CD14-positive monocyte (primary cell): ENCODE data around the gene OSBPL10. TPM values are rescaled to one million over a fixed set of nuclear protein-coding genes. Genes with fewer than 3 reads are reported as not detected.

Experiments used
- DNase-seq, 3 donors: peaks; one replicate each; pipeline ENCODE4 v3.0.0-alpha.2; 2011 to 2022
- H2AFZ ChIP-seq: 2 replicates; pipeline ENCODE4 v1.6.0; 2012; ENCODE audit warnings: mild to moderate bottlenecking, low read depth, low read length, inconsistent platforms; ENCODE audit not compliant: insufficient read depth, poor library complexity, severe bottlenecking
- H3K27ac ChIP-seq, 2 donors: 1 replicate in 1 of 2; 2 replicates in 1 of 2; pipeline ENCODE4 v1.5.1; 2012 to 2013; ENCODE audit warnings: low read length in 2 of 2, control low read depth in 1 of 2, inconsistent platforms in 1 of 2, low read depth in 1 of 2, mild to moderate bottlenecking in 1 of 2
- H3K27me3 ChIP-seq, 2 donors: one replicate each; pipeline versions ENCODE4 v1.6.0 to v1.6.1; 2011 to 2013; ENCODE audit warnings: low read length in 2 of 2; ENCODE audit not compliant: control insufficient read depth in 2 of 2, insufficient read depth in 2 of 2
- H3K36me3 ChIP-seq, 2 donors: replicated peaks in 1 of 2; 1 replicate in 1 of 2; 2 replicates in 1 of 2; pipeline versions ENCODE4 v1.5.1 to v1.6.1; 2012 to 2013; ENCODE audit warnings: low read length in 2 of 2, control low read depth in 1 of 2, inconsistent platforms in 1 of 2, mild to moderate bottlenecking in 1 of 2; ENCODE audit not compliant: insufficient read depth in 2 of 2, control insufficient read depth in 1 of 2
- H3K4me1 ChIP-seq, 2 donors: 1 replicate in 1 of 2; 2 replicates in 1 of 2; pipeline versions ENCODE4 v1.5.1 to v1.6.1; 2012 to 2013; ENCODE audit warnings: low read length in 2 of 2, control low read depth in 1 of 2, inconsistent platforms in 1 of 2, mild to moderate bottlenecking in 1 of 2, moderate library complexity in 1 of 2; ENCODE audit not compliant: insufficient read depth in 2 of 2, control insufficient read depth in 1 of 2
- H3K4me2 ChIP-seq: replicated peaks from 2 replicates; pipeline ENCODE3; 2012; ENCODE audit warnings: low read length, moderate library complexity, mild to moderate bottlenecking; ENCODE audit not compliant: poor library complexity, severe bottlenecking; ENCODE audit errors: extremely low read depth
- H3K4me3 ChIP-seq, 3 experiments: fragments of 200-600 bp in 1 of 3; sonication (generic) in 1 of 3; replicated peaks in 1 of 3; 1 replicate in 2 of 3; 2 replicates in 1 of 3; pipeline ENCODE4 v1.5.1; 2011 to 2013; ENCODE audit warnings: low read length in 3 of 3, mild to moderate bottlenecking in 3 of 3, control low read depth in 2 of 3, low read depth in 2 of 3, inconsistent platforms in 1 of 3, moderate library complexity in 1 of 3
- H3K79me2 ChIP-seq: 2 replicates; pipeline ENCODE4 v1.6.0; 2012; ENCODE audit warnings: mild to moderate bottlenecking, control low read depth, inconsistent platforms, low read length, moderate library complexity; ENCODE audit not compliant: insufficient read depth
- H3K9ac ChIP-seq: 2 replicates; pipeline ENCODE4 v1.6.0; 2017; ENCODE audit warnings: low read length, mild to moderate bottlenecking; ENCODE audit not compliant: insufficient read depth, poor library complexity, severe bottlenecking
- H3K9me3 ChIP-seq, 2 donors: replicated peaks in 1 of 2; 1 replicate in 1 of 2; 2 replicates in 1 of 2; pipeline versions ENCODE4 v1.5.1 to v1.6.1; 2012 to 2013; ENCODE audit warnings: low read length in 2 of 2, control low read depth in 1 of 2; ENCODE audit not compliant: control insufficient read depth in 1 of 2, insufficient read depth in 1 of 2
- H4K20me1 ChIP-seq: 2 replicates; pipeline ENCODE4 v1.6.0; 2012; ENCODE audit warnings: mild to moderate bottlenecking, low read length, control low read depth, moderate library complexity; ENCODE audit not compliant: insufficient read depth
- H3K27ac Mint-ChIP-seq, 7 donors: one replicate each; pipeline ENCODE4 v1.8.0; 2020; ENCODE audit warnings: mild to moderate bottlenecking in 7 of 7, mixed read lengths in 7 of 7, moderate library complexity in 6 of 7, inconsistent platforms in 2 of 7
- H3K27me3 Mint-ChIP-seq, 3 donors: one replicate each; pipeline ENCODE4 v1.8.0; 2021 to 2022; ENCODE audit warnings: low read depth in 3 of 3, mild to moderate bottlenecking in 3 of 3, mixed read lengths in 3 of 3, moderate library complexity in 3 of 3, inconsistent platforms in 1 of 3
- H3K36me3 Mint-ChIP-seq, 2 donors: one replicate each; pipeline ENCODE4 v1.8.0; 2020; ENCODE audit warnings: mixed read lengths in 2 of 2, inconsistent platforms in 1 of 2, mild to moderate bottlenecking in 1 of 2
- H3K4me1 Mint-ChIP-seq: one replicate; pipeline ENCODE4 v1.8.0; 2020; ENCODE audit warnings: mild to moderate bottlenecking, mixed read lengths
- H3K4me3 Mint-ChIP-seq, 2 donors: one replicate each; pipeline ENCODE4 v1.8.0; 2020; ENCODE audit warnings: mild to moderate bottlenecking in 2 of 2, mixed read lengths in 2 of 2, moderate library complexity in 1 of 2
- H3K9me3 Mint-ChIP-seq, 7 donors: one replicate each; pipeline ENCODE4 v1.8.0; 2020 to 2022; ENCODE audit warnings: mixed read lengths in 7 of 7, mild to moderate bottlenecking in 6 of 7, moderate library complexity in 6 of 7, inconsistent platforms in 2 of 7
- CTCF ChIP-seq: fragments of 200-600 bp; IDR thresholded peaks from one replicate; pipeline ENCODE4 v1.8.0; 2022; ENCODE audit warnings: antibody characterized with exemption, mild to moderate bottlenecking
- WGBS: methylation state at CpG from one replicate; pipeline ENCODE4 v1.1.5; 2013; ENCODE audit warnings: missing lambda C conversion rate; ENCODE audit not compliant: insufficient coverage; 5-methylcytosine and 5-hydroxymethylcytosine counted together
- intact Hi-C, 2 donors: fragments of 100-400 bp; cut with micrococcal nuclease; formaldehyde crosslinking; loops; one replicate each; pipeline versions ENCODE4 v1.15.0 to v1.15.1; 2023
- polyA plus RNA-seq, 3 donors: library from polyadenylated mRNA; depleted of rRNA in 1 of 3; unstranded in 2 of 3; stranded (reverse) in 1 of 3; fragments of 300-500 nt in 2 of 3; fragments of >200 nt in 1 of 3; fragmentation: Illumina TruSeq in 2 of 3; gene quantifications; 1 replicate in 2 of 3; 2 replicates in 1 of 3; pipeline ENCODE4 v1.2.3, GENCODE V29; 2012 to 2021

The OSBPL10 gene
- polyA plus RNA-seq, 3 donors, result 0.03 TPM; not detected in 2

- H3K4me1 ChIP-seq, result peaks cover 0 to 3% of the 10 kb centered on the region in 2 donors
- no peaks in the 10 kb centered on the region for H3K27me3 ChIP-seq
- H3K27ac ChIP-seq, result no peak overlapping the region
- no peaks in the 10 kb centered on the region for H3K36me3 Mint-ChIP-seq
- H3K4me2 ChIP-seq, result no peak overlapping the region
- H3K9me3 ChIP-seq, result peaks cover 0 to 7% of the 10 kb centered on the region in 2 donors
- peaks cover 15% of the 10 kb centered on the region for H3K4me1 Mint-ChIP-seq
- no peaks in the 10 kb centered on the region for H3K79me2 ChIP-seq
- H3K27ac Mint-ChIP-seq, result no peak overlapping the region
- peaks cover 2 to 29% (median 12%) of the 10 kb centered on the region in 7 donors for H3K9me3 Mint-ChIP-seq
- TF ChIP-seq CTCF, result no peak
- peaks cover 0 to 4% (median 2%) of the 10 kb centered on the region in 3 donors for H3K27me3 Mint-ChIP-seq
- no peak overlapping the region for H3K4me3 ChIP-seq
- H3K4me3 Mint-ChIP-seq, result no peak overlapping the region
- H3K9ac ChIP-seq, result no peak overlapping the region
- no peaks in the 10 kb centered on the region for H3K36me3 ChIP-seq
- intact Hi-C loops, result no loop called here
- no peak for DNase-seq
- WGBS, result no CpG with 5 or more reads among the region's 1 CpG
- H2AFZ ChIP-seq, result no peak overlapping the region
- no peaks in the 10 kb centered on the region for H4K20me1 ChIP-seq
Observed at GRCh38 chr3:31777092-31777491, 204.0 kb downstream of the OSBPL10 start.

GRCh38 chr3:31776016-31776415, 205.0 kb downstream of the OSBPL10 start:
- no peaks in the 10 kb centered on the region for H3K79me2 ChIP-seq
- peaks cover 0 to 3% of the 10 kb centered on the region in 2 donors for H3K4me1 ChIP-seq
- Mint-ChIP-seq H3K4me1 (peaks cover 15% of the 10 kb centered on the region), H3K9me3 (peaks cover 2 to 27% (median 10%) of the 10 kb centered on the region in 7 donors), H3K27me3 (peaks cover 0 to 4% (median 0%) of the 10 kb centered on the region in 3 donors), H3K4me3 (no peak overlapping the region), H3K27ac (no peak overlapping the region), H3K36me3 (no peaks in the 10 kb centered on the region)
- H3K27ac ChIP-seq, result no peak overlapping the region
- no peaks in the 10 kb centered on the region for H3K27me3 ChIP-seq
- no peak for TF ChIP-seq CTCF
- no peak for DNase-seq
- no peak overlapping the region for H3K4me3 ChIP-seq
- H3K36me3 ChIP-seq, result no peaks in the 10 kb centered on the region
- no peaks in the 10 kb centered on the region for H4K20me1 ChIP-seq
- H3K9me3 ChIP-seq, result peaks cover 0 to 7% of the 10 kb centered on the region in 2 donors
- WGBS, result no CpG with 5 or more reads among the region's 4 CpGs
- H3K4me2 ChIP-seq, result no peak overlapping the region
- H2AFZ ChIP-seq, result no peak overlapping the region
- intact Hi-C loops, result no loop called here
- H3K9ac ChIP-seq, result no peak overlapping the region
